Measurements from ENCODE around the gene FBXL7. TPM values are rescaled to one million over a fixed set of nuclear protein-coding genes. Genes with fewer than 3 reads are reported as not detected.

FBXL7 gene
- total RNA-seq, 2 experiments from 2014 or later, result not detected

- H3K36me3 ChIP-seq (ENCODE audit: insufficient read depth, low read length), result no peaks in the 10 kb centered on the region
- no peaks in the 10 kb centered on the region for H3K36me3 Mint-ChIP-seq (ENCODE audit: low read depth)
- no peaks in the 10 kb centered on the region for H3K4me1 Mint-ChIP-seq (ENCODE audit: low read depth)
- ChIA-PET POLR2A (no interaction called here), CTCF (no interaction called here)
- ATAC-seq (ENCODE audit: poor library complexity) (no peak), DNase-seq (no peak)
- H3K27ac ChIP-seq (ENCODE audit: low read depth in 1 of 2, low read length in 2 of 2), result no peak overlapping the region
- H3K27me3 Mint-ChIP-seq, result no peaks in the 10 kb centered on the region
- no peak for TF ChIP-seq CTCF (IDR thresholded peaks at IDR 0.05)
- no peak overlapping the region for H3K27ac Mint-ChIP-seq
- intact Hi-C loops (cut with DNase I, micrococcal nuclease), result no loop called here
- no peaks in the 10 kb centered on the region for H3K27me3 ChIP-seq (ENCODE audit: control insufficient read depth in 1 of 2, insufficient read depth in 2 of 2, low read length in 2 of 2)
- peaks cover 0 to 8% of the 10 kb centered on the region in 2 experiments for H3K9me3 ChIP-seq (ENCODE audit: control insufficient read depth in 1 of 2, insufficient read depth in 1 of 2, low read length in 2 of 2)
- peaks cover 3% of the 10 kb centered on the region for H3K9me3 Mint-ChIP-seq
- no peaks in the 10 kb centered on the region for H3K4me1 ChIP-seq (ENCODE audit: insufficient read depth, low read length)
- no peak overlapping the region for H3K4me3 ChIP-seq (ENCODE audit: low read length)
- no peak overlapping the region for H3K4me3 Mint-ChIP-seq
These were observed 74.1 kb downstream of the FBXL7 start for GRCh38 chr5:15574128-15574527.

- H3K4me1 ChIP-seq (ENCODE audit: insufficient read depth, low read length), result no peaks in the 10 kb centered on the region
- H3K27me3 ChIP-seq (ENCODE audit: control insufficient read depth in 1 of 2, insufficient read depth in 2 of 2, low read length in 2 of 2), result no peaks in the 10 kb centered on the region
- Mint-ChIP-seq H3K4me3 (no peak overlapping the region), H3K27ac (no peak overlapping the region), H3K9me3 (peaks cover 3% of the 10 kb centered on the region), H3K27me3 (no peaks in the 10 kb centered on the region), H3K4me1 (ENCODE audit: low read depth) (no peaks in the 10 kb centered on the region), H3K36me3 (ENCODE audit: low read depth) (no peaks in the 10 kb centered on the region)
- ATAC-seq (ENCODE audit: poor library complexity) (no peak), DNase-seq (no peak)
- POLR2A ChIA-PET, result no interaction called here
- peaks cover 0 to 8% of the 10 kb centered on the region in 2 experiments for H3K9me3 ChIP-seq (ENCODE audit: control insufficient read depth in 1 of 2, insufficient read depth in 1 of 2, low read length in 2 of 2)
- no peak overlapping the region for H3K27ac ChIP-seq (ENCODE audit: low read depth in 1 of 2, low read length in 2 of 2)
- CTCF ChIA-PET, result no interaction called here
- no peak overlapping the region for H3K4me3 ChIP-seq (ENCODE audit: low read length)
- no peaks in the 10 kb centered on the region for H3K36me3 ChIP-seq (ENCODE audit: insufficient read depth, low read length)
- intact Hi-C loops (cut with DNase I, micrococcal nuclease), result no loop called here
- no peak for TF ChIP-seq CTCF (IDR thresholded peaks at IDR 0.05)
These were observed 74.9 kb downstream of the FBXL7 start for GRCh38 chr5:15574806-15575325.

GRCh38 chr5:15575666-15576065 is 75.7 kb downstream of the FBXL7 start:
- Mint-ChIP-seq H3K9me3 (peaks cover 3% of the 10 kb centered on the region), H3K4me1 (ENCODE audit: low read depth) (no peaks in the 10 kb centered on the region), H3K27me3 (no peaks in the 10 kb centered on the region), H3K4me3 (no peak overlapping the region), H3K36me3 (ENCODE audit: low read depth) (no peaks in the 10 kb centered on the region), H3K27ac (no peak overlapping the region)
- no peak for TF ChIP-seq CTCF (IDR thresholded peaks at IDR 0.05)
- DNase-seq, result no peak
- ChIA-PET CTCF (no interaction called here), POLR2A (no interaction called here)
- Histone ChIP-seq H3K36me3 (ENCODE audit: insufficient read depth, low read length) (no peaks in the 10 kb centered on the region), H3K9me3 (ENCODE audit: control insufficient read depth in 1 of 2, insufficient read depth in 1 of 2, low read length in 2 of 2) (peaks cover 0 to 7% of the 10 kb centered on the region in 2 experiments), H3K27ac (ENCODE audit: low read depth in 1 of 2, low read length in 2 of 2) (no peak overlapping the region), H3K4me3 (ENCODE audit: low read length) (no peak overlapping the region), H3K27me3 (ENCODE audit: control insufficient read depth in 1 of 2, insufficient read depth in 2 of 2, low read length in 2 of 2) (no peaks in the 10 kb centered on the region), H3K4me1 (ENCODE audit: insufficient read depth, low read length) (no peaks in the 10 kb centered on the region)
- ATAC-seq (ENCODE audit: poor library complexity), result no peak
- intact Hi-C loops (cut with DNase I, micrococcal nuclease), result no loop called here
